HG02970 (cell line): ENCODE results near the gene ARRB2.
A peak's percentile ranks its signal among the peaks of the same experiment; 100 is the strongest.
"Not testable (repeated sequence)": the region's sequence is repeated elsewhere in the genome, so short reads cannot be mapped to it uniquely, and the experiment has no call there.

Experiments
- ATAC-seq: cut with Tn5 transposase; IDR thresholded peaks from one replicate; pipeline ENCODE4 v1.9.1; 2021; ENCODE audit warnings: mild to moderate bottlenecking, moderate library complexity, moderate number of reproducible peaks; ENCODE audit not compliant: unreplicated experiment, low FRiP score

Gene ARRB2

DNA sequence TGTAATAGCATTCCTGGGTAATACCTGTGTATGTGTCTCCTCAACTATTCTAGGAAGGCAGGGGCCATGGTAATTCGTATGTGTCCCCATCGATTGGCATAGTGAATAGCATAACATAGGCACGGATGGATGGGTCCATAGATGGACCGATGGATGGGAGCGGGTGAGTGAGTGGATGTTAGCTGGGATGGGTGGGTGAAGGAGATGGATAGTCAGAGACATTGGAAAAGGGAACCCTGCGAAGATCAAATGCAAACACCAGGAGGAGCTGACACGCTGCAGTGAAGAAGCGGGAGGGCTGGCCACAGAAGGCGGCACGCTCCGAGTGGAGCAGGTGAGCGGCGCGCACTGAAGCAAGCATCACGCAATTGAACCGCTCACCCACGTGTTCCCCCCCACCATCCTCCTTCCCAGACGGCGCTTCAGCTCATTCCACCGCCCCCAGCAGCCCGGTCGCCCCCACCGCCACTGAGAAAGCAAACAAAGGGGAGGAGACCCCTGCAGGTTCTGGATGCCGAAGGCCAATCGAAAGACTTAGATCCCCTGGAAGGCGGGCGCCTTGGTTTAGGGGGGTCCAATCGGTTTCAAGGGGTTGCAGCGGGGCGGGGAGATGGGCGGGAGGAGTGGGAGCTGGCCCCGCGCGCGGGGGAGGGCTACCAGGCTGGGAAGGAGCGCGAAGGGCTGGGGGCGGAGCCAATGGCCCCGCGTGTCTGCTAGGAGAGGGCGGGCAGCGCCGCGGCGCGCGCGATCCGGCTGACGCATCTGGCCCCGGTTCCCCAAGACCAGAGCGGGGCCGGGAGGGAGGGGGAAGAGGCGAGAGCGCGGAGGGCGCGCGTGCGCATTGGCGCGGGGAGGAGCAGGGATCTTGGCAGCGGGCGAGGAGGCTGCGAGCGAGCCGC, at the start of gene ARRB2:
Gene ARRB2, plus strand, starts transcription at position 839 of the 899 bp plus-strand sequence. CDS start 90 bp downstream, outside the sequence.
- ATAC-seq = peak; percentile 81

DNA sequence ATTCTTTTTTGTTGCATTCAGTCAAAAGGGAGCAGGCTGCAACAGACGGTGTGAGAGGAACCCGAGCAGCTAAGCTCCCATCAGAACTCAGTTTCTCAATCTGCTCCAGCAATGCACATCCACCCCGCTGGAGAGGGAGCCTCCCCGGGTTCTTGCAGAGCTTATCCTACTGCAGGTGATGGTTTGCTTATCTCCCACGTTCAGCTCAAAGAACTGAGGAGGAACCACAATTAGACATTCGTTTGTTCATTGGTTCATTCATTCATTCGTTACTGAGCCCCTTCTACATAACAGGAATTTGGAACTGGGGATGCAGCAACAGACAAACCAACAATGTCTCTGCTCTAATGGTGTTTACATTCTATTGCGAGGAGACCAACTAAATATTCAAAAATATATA, 46.7 kb upstream of the ARRB2 start:
- ATAC-seq = no peak

DNA sequence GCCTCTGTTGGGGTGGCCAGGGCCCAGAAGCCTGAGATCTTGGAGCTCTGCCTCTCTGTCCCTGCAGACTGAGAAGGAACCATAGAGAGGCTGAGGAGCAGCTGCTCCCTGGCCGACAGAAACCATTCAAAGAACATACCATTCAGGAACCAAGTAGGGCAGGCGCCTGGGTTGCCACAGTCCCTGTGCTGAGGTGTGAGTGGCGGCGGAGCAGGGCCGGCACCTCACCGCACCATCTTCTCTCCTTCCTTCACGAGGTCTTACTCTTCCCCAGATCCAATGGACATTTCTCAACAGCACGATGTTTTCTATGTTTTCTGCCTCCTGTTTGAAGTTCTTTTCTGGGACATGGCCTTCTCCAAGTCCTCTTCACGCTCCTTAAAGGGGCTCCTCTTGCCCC, 46.2 kb upstream of the ARRB2 start:
- ATAC-seq = no peak

DNA sequence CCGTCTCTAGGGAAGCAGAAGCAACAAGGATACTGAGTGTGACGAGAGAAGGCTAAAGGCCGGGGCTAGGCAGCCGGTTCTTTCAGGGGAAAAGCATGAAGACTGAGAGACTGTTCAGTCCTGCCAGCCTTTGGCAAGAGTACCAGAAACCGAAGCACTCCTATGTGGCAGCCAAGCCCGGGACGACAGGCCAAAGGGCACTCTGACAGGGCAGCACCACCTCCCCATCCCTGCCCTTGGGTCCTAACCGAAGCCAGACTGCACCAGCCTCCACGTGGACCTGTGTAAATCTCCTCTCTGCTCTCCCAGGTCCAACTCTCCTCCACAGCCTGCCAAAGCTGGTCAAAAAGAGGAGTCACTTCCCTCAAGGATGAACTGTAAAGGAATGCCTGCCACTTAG, 45.4 kb upstream of the ARRB2 start:
- ATAC-seq = no peak

DNA sequence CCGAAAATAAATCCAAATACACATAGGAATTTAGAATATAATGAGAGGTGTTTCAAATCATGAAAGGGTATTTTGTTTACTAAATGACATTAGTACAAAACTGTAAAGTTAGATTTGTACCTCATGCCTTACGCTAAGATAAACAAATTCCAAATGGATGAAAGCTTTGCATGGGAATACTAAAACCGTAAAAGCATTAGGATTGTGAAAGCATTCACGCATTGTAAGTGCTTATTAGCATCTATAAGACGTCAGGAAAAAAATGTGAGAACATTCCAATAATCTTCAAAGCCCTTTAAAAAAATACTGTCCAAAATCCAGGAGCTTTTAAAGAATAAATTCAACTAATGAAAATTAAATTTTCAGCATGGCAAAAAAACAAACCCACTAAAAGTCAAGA, 44.1 kb upstream of the ARRB2 start:
- ATAC-seq = no peak

DNA sequence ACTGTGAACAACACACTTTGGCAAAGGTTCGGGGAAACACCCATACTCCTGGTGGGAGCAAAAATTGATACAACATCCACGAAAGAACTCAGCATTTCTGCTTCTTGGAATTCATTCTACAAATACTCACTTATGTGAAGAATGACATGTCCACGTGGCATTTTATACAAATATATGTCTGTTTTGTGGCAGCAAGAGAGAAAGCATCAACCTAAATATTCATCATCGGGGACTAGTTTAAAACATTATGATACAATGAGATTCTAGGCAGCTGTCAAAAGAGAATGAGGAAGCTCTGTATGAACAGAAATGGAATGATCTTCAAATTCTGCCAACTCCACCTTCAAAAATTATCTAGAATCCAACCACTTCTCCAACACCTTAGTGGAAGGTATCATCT, 43.3 kb upstream of the ARRB2 start:
- ATAC-seq = no peak

DNA sequence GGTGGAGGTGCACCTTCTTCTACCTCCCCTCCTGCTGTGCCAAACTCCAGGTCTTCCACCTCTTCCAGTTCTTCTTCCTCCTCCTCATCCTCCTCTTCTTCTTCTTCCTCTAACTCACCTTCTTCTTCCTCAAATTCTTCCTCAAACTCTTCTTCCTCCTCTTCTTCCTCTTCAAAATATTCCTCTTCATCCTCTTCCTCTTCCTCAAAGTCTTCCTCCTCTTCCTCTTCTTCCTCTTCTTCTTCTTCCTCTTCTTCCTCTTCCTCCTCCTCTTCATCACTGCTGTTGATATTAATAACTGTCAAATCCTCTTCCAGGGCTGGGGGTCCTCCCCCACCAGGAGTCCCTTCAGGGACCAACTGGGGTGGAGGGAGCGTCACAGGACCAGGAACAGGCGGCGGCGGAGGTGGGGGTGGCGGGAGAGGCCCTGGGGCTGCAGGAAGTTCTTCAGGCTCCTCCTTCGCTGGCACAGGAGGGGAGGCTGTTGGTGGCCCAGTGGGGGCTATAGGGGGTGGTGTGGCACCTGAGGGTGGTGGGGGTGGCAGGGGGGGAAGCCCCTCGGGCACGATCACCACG, 38.3 kb upstream of the ARRB2 start:
- ATAC-seq = no peak

DNA sequence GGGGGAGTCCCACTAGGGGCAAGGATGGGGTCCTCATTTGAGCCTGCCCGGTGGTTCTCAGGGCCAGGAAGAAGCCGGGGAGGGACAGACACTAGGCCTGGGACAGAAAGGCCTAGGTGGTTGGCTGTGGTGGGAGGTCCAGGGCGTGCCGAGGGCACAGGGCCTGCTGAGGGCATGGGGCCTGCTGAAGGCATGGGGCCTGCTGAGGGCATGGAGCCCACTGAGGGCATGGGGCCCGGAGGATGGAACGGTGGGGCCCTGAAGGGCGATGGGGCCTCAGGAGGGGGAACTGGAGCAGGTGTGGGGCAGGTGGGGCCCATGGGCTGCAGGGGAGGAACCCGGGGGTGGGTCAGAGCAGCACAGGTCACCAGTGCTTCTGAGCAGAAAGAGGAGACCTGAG, 37.7 kb upstream of the ARRB2 start:
- no peak for ATAC-seq

DNA sequence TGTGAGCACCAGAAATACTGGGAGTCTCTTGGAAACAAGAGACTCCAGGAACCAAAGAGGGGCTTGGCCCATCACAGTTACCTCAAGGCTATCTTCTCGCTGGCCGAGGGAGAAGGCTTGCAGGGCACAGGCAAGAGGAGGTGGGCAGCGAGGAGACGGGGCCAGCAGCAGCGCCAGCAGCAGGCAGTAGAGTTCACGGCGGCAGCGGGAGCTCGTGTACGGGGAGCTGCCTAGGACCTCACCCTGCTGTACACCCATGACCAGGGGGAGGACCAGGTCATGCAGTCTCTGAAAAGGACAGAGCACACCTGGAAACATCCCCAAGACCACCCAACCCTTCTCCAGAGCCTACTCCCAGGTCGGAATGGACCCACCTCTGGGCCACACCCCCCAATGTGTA, 37.3 kb upstream of the ARRB2 start:
- ATAC-seq = no peak

DNA sequence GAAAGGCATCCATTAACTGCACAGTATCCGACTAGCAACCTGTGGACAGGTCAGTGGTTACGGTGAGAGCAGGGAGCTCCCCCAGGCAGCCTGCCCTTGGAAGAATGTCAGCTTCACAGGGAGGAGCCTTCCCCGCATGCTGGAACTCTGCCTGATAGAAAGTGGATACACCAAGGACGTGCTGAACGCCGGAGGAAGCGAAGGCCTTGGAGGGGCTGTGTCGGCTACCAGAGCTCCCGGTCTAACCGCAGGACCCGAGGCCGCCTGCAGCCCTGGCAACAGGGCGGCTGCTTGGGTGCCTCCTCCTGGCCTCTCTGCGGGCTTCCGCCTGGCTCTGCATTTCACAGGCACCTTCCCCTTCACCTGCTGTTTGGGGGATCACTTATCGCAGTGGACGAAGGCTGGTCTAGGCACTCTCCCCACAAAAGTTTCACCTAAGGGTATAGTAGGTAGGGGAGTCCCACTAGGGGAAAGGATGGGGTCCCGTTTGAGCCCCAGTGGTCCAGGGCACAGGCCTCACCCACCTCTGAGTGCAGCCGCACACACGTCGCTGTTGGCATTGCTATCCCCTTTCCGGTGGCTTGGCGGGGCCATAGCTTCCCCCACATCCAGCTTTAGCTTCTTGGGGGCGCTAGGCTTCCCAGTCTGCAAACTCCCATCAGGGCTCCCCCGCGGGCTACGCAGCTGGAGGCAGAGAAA, 36.3 kb upstream of the ARRB2 start:
- ATAC-seq = no peak

DNA sequence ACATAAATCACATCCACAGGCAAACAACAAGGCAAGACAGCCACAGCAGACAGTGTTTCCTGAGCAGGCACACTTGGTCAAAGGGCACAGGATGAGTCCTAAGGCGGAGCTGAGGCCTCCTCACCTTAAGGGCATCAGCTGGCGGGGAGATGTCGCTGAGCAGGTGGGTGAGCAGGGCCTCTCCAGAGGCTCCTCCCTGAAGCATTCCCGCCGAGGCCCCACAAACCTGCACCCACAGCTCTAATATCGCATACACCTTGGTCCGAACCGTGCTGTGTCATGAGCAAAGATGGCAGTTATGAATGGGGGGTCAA, 35.8 kb upstream of the ARRB2 start:
- ATAC-seq = no peak

DNA sequence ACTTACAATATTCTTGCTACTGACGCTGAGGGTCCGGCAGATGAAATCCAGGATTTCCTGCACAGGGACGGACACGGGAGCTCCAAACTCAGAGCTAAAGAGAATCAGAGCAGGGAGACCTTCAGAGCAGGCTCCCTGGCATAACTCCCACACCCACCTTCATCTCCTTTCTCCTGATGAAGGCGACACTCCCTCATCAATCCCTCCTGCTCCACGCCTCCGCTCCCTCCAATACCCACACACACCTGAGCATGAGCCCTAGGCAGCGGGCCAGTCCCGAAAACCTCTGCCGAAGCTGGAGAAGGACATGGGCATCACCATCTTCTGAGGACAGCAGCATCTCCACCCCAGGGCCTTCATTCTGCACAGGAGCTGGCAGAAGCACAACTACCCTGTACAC, 34.6 kb upstream of the ARRB2 start:
- ATAC-seq = no peak

DNA sequence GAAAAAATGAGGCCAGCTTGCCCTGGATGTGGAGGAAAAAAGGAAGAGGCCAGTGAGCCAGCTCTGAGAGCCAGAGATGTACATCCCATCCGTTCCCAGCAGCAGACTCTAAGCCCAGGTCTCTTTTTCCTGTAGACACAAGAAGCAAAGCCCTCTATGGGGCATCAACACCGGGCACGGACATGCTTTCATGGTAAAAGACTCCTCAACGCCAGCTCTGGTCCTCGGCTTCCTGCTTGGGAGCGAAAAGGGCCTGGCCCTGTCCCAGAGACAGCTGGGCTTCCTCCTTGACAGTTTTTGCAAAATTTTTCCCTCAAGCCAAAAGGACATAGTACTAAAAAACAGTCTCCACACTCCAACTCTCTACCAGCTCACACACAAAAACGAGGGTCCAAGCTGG, 33.6 kb upstream of the ARRB2 start:
- no peak for ATAC-seq

DNA sequence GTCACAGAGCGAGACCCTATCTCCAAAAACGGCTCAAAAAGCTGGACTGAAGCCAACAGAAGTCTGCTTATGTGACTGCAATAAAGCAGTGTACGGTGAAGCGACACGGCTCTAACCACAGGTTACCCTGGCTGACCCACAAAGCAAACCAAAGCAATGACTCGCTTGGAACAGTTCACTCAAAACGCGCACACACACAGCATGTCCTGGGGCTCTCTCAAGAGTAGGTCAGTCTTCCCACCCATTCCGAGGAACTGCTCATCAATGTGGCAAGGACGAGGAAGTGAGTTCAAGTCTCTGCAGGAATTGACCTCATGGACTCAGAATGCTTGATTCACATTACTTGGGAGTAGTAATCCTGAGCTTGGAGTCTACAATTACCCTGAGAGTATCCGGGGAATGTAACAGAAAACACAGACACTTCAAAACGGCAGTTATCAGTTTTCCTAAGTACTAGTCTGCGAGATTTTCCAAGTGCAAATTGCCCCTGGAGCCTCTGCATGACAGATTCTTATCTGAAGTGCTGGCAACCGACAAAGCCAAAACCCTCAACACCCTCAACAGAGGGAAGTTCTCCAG, 31.9 kb upstream of the ARRB2 start:
- ATAC-seq = no peak

DNA sequence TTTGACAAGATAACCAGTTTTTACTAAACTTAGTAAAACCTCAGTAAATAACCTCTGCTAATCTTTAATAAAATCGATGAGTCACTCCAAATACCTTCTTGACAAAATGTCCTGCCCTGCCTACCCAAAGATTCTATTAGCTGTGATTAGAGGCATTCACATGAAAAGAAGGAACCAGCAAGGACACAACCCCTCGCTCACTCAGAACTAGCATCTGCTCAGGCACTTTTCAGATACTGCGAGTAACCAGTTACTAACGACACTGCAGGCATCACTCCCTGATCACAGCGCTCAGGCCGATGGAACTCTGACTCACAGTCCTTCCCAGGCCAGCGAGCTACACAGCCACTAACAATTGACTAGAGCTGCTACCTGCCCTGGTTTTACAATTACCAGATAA, 30.8 kb upstream of the ARRB2 start:
- ATAC-seq = no peak

DNA sequence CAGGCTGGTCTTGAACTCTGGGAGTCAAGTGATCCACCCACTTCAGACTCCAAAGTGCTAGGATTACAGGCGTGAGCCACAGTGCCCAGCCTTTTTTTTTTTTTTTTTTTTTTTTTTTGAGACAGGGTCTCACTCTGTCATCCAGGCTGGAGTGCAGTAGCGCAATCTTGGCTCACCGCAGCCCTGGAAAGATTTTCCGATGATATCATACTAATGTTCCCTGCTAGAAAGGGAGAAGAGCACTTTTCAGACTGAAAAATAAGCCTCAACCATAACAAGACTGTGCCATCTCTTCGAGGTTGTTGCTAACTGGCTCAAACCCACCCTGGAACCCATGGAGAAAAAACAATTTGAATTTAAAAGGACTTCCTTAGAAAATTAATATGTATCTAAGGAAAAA, 26.7 kb upstream of the ARRB2 start:
- ATAC-seq = not testable (repeated sequence)

DNA sequence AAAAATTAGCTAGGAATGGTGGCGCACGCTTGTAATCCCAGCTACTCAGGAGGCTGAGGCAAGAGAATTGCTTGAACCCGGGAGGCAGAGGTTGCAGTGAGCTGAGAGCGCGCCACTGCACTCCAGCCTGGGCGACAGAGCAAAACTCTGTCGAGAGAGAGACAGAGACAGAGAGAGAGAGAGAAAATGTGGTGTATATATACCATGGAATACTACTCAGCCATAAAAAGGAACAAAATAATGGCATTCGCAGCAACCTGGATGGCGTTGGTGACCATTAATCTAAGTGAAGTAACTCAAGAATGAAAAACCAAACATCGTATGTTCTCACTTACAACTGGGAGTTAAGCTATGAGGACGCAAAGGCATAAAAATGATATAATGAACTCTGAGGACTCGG, 20.6 kb upstream of the ARRB2 start:
- not testable (repeated sequence) for ATAC-seq

DNA sequence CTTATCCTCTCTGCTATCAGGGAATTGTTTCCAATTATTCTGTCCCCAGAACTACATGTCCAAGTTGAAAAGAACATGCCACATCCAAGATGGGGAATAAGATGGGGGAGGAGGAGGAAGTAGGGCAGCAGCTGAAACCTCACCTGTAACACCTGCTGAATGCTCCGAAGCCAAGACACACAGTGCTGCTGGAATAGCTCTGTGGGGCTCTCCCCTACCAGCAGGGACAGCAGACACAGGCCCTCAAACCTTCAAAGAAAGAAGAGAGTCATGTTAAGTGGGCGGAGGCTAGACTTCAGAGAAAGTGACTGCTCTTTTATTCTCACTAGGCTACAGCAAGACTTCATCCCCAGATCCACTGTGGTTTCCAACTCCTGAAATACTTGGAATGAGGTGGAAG, 19.7 kb upstream of the ARRB2 start:
- ATAC-seq = no peak

DNA sequence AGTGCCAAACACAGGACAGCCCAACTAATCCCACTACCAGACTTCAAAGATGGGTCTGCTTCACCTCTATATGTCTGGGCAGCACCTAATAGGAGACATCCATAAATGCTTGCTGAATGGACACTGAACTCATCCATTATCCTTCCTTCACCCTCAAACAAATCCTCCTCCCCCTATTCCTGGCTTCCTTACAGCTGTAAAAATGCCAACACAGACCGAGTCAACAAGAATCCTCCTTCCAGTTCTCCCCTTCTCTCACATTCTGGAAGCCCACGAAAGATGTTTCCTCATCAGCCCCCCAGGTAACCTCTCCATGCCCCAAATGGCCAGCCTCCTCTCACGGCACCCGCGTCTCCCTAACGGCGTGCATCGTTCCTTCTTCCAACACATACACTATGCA, 18.7 kb upstream of the ARRB2 start:
- no peak for ATAC-seq

DNA sequence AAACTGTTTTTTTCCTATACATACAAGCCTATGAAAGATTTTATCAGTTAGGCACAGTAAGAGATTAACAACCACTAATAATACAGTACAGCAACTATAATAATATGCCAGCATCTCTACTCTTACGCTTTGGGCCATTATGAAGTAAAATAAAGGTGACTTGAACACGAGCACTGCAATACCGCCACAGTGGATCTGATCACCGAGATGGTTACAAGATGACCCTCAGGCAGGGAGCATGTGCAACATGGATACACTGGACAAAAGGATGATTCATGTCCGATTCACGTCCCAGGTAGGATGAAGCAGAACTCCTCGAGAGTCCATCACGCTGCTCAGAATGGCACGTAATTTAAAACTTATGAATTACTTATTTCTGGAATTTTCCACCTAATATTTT, 17.0 kb upstream of the ARRB2 start:
- ATAC-seq = no peak

DNA sequence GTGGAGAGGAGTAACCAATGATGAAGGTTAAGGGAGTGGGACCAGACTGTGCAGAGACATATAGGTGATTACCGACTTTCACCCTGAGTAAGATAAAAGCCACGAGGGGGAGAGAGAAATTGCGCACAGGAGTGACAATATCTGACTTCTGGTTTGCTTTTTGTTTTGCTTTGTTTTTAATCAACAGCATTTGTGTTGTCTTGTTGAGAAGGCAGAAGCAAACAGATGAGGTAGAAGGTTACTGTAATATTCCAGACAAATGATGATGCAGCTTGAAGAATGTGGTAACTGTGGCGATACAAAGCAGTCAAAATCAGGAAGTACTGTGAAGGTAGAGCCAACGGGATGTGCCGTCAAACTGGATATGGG, 14.0 kb upstream of the ARRB2 start:
- ATAC-seq = no peak
